HG03442 (cell line): Measurements from ENCODE around the gene NCK1.

Source experiments
- ATAC-seq: cut with Tn5 transposase; IDR thresholded peaks from one replicate; pipeline ENCODE4 v1.9.1; 2021; ENCODE audit warnings: mild to moderate bottlenecking, moderate library complexity; ENCODE audit not compliant: unreplicated experiment

The NCK1 gene

DNA sequence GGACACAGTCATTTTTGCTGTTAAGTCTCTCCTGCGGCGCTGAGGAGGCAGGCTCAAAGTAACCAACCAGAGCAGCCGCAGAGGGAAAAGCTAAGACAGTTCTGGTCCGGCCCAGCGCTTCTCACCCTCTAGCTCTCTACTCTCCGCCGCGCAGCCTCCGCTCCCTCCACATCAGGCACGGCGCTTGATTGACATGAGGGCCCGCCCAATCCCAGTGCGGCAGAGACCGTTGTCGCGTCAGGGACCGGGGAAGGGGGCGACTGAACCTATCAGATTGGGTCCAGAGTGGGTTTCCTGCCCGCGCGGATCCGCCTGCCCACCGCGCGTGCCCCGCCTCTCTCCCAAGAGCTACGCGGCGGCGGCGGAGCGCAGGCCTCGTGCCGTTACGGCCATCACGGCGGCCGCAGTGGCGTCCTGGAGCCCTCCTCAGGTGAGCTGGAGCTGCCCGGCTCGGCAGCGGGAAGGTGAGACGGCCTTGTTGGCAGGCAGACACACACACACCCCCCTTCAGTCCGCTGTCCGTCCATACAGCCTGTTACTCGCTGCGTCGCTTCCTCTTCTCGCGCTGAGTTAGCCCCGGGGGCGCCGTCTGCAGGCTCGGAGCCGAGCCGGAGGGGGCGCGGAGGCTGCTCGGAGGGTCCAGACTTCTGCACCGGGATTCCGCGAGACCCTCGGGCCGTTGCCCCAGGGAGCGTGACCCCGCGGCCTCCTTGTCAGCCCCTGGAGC, at the start of gene NCK1:
Gene NCK1, plus strand, starts transcription at position 319 of the 727 bp plus-strand sequence. CDS start 65,794 bp downstream, outside the sequence.
- peak; percentile 96 for ATAC-seq

DNA sequence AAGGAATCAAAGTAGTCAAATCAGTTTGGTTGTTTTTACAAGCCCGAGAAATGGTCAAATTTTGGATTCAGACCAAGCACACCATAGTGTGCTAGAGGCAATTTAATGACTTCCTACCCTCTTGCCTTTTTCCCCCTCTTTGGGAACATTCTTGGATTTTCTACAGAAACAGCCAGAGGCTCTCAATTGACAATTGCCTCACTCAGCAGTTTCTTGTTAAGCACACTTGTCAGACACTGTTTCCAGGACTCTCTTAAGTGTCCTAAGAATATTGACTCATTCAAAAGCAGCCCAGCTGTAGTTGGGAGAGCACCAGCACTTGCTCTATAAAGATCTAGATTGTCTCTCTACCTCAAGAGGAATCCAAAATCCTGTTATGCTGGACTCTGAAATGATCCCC, 44.6 kb upstream of the NCK1 start:
- ATAC-seq = no peak

DNA sequence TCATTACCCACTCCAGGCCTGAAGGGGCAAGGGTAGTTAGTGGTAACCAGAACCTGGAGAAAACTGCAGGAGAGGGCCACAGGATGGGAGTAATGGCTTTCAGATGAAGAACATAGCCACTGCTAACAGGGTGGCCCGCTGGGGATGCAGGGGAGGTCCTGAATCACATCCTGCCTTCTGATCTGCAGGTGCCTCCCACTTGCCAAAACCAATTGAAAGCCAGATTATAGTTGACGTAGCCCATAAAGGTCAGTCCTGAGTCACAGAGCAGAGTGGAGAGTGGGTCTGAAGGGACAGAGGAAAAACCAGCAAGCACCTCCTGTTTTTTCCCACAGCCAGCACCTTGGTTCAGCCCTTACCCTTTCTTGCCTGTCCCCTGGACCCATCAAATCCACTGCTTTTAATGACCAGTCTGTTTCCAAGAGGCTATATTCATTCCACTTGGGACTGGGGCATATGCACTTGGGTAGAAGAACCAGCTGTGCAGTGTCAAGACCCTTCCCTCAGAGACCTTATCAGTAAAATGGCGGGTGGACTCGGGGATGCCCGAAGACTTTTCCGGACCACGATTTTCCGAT, 43.7 kb upstream of the NCK1 start:
- no peak for ATAC-seq

DNA sequence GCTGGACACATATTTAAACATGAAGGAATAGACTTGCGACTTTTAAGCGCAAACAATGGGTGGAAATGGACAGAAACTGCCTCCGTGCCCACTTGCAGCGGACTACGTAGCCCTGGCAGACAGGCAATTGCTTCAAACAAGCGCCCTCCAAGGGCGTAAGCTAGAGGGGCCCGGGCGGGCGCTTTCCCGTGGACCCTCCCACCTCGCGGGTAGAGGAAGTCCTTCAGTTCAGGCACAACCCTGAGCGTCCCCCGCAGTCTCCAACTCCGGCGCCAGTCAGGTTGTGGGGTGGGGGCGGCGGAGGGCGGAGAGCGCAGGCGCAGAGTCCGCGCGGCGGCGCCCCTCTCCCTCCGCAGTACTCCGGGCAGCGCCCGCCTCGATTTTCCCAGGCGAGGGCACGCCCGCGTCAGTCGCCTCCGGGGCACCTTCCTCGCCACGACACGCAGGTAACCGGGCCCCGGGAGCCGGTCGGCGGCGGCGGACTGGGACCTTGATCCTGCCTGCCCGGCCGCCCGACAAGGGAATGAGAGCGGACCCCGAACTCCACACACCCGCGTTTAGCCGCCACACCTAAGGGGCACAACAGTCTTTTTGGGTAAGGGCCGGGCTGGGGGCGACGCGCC, 43.1 kb upstream of the NCK1 start, which contains the start of gene SLC35G2:
Gene SLC35G2, plus strand, starts transcription at position 358 of the 623 bp plus-strand sequence. CDS start 35,335 bp downstream, outside the sequence.
- ATAC-seq = no peak

DNA sequence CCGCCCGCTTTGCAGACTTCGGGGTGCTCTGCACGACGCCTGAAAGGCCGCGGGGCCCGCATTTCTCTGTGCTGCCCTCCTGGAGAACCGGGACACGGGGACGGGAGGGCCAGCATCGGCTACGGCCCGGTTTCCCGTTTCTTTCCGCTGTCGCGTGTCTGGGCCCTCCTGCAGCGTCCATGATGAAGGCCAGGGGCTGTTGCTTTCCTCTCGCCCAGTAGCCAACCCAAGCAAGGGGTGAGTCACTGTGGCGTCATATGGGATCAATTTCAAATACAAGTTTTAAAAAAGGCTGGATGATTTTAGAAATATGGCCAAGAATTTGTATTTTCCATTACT, 42.6 kb upstream of the NCK1 start:
- ATAC-seq = no peak

DNA sequence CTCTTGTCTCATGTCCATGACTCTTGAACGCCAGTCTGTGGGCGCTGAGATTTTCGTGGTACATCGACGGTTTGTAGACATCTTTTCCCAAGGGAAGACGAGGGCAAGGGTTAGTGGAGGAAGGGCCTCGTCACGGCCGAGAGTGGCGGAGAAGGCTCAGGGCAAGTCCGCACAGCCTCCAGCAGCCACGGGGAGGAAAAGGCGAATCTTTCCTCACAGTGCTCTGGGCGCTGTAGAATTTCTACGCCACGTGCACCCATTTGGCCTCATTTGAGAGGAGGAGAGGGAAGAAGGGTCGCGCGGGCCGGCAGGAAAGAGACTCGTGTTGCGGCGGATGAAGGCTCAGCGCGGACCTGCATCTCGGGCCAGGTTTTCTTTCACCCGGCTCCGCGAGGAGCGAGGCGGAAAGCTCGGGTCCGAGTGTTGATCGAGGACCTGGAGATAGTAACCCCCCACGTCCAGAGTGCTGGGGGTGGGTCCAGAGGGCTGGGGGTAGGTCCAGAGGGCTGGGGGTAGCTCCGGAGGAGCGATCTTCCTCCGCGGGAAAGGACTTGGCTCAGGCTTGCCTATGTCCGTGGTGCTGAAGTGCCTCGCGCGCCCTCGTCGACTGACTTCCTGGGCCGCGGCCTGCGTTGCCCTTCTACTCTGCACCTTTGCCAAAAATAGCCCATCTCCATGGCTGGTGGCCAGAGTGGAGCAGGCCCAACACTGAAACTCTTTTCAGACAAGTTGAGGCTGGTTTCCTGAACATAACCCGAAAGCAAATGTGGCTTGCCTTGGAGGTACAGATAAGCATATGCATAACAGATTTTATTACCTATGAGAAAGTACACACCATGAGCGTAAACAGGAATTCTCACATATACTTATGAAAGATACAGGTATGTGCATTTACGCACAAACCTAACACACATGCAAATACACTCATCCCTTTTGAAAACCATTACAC, 42.0 kb upstream of the NCK1 start:
- ATAC-seq = no peak

DNA sequence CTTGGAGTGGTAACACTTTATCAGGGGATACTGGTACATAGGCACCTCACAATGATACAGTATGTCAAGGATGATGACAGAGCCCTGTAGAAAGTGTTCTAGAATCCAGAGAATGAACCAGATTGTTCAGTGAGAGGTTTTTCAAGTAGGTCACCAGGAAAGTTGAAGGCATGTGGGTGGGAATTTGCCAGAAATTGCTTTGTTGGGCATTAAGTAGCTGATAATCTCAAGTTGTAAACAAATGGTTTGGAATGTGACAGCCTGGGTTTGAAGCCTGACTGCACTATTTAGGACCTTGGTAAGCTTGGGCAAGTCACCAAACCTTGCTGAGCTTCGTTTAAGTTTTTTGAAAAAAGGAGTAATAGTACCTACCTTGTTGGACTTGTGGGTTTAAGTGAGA, 30.5 kb upstream of the NCK1 start:
- no peak for ATAC-seq

DNA sequence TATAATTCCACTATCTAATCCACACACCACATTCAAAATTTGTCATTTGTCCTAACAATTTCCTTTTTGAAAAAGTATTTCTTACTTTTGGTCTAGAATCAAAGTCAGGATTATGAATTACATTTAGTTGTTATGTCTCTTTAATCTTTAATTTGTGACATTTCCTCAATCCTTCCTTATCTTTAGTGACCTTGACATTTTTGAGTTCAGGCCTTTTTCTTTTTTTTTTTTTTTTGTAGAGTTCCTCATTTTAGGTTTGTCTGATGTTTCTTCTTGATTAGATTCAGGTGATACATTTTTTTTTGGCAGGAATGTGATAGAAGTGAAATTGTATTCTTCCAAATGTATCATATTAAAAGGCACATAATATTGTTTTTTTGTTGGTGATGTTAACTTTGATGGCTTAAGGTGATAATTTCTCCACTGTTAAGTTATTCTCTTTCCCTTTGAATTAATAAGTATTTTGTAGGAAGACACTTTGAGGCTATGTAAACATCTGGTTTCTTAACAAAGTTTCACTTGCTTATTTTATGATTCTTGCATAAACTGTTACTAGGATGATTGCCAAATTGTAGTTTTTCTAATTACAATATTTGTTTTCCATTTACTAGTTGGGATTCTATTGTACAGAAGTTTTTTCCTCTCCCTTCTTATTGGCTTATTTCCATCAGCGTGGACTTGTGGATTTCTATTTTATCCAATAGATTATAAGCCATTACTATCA, 26.8 kb upstream of the NCK1 start:
- no peak for ATAC-seq

DNA sequence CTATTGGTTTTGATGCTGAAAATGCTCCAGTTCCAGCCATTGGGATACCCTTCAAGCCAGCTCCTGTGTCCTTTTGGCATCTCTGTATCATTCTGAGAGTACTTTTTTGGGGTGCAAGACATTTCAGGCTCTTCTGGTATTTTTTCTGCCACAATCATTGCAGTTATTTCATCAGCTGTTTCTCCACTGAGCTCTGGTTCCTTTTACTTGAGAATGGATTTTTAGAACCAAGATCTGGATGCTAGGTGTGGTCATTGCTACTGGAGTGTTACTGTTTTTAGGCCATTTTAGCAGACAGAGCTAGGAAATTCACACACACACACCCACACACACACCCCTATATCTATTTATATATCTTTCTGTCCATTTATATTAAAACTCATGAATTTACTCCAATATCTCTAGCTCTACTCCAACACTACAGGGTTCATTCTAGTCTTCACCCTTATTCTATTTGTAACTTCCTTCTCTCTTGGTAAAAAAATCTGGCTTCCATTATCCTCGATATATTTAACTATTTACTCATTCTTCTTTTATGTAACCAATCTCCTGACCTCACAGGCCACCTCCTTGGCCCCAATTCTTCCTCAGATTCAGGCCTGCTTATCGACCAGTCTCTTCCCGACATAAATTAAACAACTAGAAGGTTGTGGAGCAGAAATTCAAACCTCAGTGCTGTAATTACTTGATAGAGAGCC, 26.0 kb upstream of the NCK1 start:
- ATAC-seq = no peak

DNA sequence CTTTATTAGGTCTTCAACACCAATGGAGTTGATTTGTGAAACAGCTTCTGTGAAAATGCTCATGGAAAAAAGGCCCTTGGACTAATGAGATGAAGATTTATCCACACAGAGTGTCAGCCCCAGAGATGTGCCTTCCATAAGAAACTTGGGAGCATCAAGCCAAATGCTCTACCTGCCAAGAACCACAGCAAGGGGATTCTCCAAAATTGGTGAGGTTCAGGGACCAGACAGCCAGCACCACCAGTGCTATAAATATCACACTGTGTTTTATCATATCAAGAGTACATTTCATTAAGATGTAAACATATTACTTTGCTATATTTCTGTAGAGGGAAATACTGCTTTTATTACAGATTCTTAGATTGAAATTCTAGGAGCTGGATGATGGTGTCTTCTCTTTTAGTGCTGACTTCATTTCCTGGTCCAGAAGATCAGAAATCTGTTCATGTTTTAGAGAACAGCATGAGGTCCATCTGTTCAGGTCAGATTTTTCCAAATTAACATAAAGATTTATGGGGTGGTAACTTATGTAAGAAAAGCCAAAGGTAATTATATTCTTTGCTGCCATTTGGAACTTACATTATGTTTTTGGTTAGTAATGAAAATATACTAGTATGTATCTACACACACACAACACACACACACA, 25.4 kb upstream of the NCK1 start:
- no peak for ATAC-seq

DNA sequence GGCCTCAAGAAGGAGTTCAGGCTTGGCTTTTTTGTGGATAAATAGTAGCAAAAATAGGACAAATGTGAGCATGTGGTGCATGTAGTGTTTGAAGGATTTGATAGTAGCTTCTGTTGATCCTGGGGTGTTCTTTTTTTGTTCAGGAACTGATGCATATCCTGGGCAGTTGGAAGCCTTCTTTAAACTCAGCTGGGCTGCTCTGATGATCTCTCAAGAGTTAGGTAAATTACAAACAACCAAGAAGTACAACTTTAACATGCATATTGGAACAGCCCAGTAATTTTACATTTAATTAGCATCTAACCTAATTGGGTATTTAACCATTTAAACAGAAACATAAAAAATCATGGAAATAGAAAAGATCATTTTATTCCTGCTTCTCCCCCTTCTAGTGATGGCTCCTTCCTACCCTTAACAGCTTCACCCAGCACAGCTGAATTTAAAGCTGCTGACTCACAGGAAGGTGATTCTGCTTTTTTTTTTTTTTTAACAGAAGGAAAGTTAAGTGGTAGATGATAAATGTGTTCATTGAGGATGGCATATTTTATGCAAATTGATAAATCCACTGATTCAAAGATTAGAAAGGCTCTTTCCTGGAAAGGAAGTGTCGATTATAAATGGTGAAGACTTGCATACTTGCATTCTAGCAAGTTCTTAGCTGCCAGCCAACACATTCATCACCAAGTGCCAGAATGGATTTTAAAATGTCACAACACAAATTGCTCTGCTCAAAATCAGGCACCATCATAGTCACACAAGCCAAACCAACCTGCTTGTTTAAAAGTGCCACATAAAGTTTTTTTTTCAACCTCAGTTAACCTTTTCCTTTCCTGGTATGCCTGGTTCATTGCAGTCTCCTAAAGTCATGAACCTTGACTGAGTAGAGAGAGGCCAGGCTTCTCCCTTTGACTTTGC, 23.1 kb upstream of the NCK1 start:
- ATAC-seq = no peak

DNA sequence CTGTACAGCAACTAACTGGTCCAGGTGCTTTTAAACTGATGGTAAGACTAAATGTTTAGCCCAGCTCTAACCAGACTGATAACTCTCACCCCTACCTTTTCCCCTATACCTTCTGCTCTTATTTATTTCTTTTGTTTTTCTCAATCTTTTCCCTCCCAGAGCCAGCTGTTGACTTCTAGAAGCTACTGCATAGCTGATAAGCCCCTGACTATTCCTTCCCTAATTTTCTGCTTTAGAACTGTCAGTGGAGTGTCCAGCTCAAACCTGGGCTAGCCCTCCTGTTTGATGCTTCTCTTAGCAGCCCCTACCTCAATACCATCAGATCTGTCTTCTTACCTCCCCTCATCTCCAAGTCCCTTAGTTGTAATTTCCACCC, 22.5 kb upstream of the NCK1 start:
- no peak for ATAC-seq

DNA sequence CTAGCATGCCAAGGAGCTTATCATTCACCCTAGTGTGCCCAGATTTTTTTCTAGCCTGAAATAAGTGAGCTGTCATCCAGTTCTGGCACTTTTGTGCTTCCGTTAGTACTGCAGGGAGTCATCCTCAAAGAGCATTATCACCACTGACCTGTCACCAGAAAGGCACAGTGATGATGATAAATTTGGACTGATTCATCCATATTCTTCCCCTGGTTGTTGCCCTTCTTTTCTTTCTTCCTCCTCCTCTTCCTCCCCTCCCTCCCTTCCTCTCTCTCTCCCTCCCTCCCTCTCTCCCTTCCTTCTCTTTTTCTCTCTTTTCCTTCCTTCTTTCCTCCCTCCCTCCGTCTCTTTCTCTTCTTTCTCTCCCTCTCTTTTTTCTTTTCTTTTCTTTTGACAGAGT, 21.8 kb upstream of the NCK1 start:
- ATAC-seq = no peak

DNA sequence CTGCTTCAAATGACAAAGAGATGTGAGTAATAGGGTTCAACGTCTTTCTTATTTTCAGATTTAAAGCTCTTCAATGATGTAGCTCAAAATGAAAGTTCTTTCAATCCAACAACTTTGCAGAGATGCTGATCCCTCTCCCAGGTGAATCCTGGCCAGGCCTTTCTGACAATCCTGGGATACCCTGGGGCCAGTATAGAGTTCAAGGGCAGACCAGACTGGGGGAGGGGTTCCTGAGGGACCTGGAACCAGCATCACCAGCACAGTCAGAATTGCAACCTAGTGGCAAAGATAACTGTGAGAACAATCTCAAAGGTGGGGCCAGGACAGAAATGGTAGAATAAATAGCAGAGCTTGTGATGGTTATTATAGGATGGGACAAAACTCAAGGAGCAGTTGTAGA, 19.7 kb upstream of the NCK1 start:
- no peak for ATAC-seq

DNA sequence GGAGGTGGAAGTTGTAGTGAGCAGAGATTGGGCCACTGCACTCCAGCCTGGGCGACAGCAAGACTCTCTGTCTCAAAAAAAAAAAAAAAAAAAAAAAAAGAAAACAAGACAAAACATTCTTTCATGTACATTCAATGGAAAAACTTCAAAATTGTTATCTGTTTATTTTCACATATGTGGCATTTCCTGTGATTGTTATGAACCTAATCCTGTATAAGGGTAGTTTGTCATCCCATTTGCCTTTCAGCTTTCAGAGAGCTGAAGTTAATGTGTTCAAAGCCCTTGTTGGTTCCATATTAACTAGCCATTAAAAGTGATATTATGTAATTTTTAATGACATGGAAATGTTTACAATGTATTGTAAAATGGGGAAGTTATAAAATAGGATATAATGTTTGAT, 17.3 kb upstream of the NCK1 start:
- ATAC-seq = no peak

DNA sequence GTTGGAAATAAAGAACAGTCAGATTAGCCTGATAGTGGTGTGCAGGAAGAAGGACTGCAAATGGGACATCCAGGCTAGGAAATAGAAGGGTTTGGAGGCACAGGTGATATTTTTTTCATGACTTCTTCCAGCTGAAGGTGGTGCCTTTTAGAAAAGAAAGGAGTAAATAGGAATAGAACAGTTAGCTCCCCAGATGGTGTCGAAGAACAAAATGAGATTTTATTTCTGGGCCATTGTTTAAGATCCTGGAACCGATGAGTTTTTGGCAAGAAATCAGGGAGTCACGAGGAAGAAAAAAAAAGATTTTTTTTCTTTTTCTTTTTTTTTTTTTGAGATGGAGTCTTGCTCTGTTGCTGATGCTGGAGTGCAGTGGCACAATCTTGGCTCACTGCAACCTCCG, 9.8 kb upstream of the NCK1 start:
- no peak for ATAC-seq

DNA sequence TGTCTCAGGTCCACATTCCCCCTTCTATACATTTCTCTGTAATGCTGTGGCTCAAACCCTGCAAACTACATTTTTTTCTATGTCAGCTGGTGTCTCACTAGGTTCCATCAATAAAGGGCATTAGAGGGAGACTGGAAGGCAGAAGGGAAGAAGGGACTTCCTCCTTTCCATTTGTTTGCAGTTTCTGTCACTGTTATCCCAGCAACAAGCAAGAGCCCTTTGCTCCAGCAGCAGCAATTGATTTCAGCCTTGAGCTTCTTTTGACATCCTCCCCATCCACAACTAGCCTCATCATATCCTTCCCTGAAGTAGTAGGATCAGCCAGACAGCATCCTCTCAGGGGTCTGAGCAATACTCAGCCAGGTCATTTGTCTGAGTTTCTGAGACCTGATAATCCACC, 5.3 kb upstream of the NCK1 start:
- no peak for ATAC-seq

DNA sequence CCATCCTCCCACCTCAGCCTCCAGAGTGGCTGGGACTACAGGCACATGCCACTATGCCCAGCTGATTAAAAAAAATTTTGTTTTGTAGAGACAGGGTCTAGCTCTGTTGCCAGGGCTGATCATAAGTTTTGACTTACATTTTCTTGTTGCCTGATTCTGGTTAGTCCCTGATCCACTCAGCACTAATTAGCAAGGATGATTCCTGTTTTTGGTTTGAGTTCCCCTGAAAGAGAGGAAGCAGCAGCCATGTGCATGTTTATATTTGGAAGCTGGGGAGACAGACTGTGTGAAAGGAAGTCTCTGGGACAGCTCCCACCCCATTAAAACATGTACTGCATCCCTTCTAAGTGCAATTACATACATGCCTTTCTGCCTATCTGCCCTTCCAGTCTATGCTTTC, 3.6 kb upstream of the NCK1 start:
- ATAC-seq = no peak

DNA sequence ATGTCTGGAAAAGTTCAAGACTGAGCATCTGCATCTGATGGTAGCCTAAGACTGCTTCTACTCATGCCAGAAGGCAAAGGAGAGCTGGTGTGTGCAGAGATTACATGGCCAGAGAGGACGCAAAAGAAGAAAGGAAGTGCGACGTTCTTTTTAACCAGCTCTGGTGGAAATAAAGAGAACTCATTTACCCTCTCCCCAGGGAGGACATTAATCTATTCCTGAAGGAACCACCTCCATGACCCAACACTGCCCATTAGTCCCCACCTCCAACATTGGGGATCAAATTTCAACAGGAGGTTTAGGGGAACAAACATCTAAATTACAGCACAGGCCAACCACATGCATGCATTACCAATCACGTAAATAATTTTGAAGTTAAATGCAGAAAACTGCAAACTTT, 1.5 kb upstream of the NCK1 start:
- ATAC-seq = no peak
